Hepatocyte (in vitro differentiated cells): ENCODE data around the gene SHANK1. TPM values are rescaled to one million over a fixed set of nuclear protein-coding genes. Genes with fewer than 3 reads are reported as not detected.

Experiments
- DNase-seq: peaks from one replicate; pipeline ENCODE4 v3.0.0-alpha.2; 2016; ENCODE audit warnings: low spot score
- H2AFZ ChIP-seq: fragments of 200-600 bp; sonication (generic); 2 replicates; pipeline ENCODE4 v1.6.0; 2016; ENCODE audit warnings: antibody characterized with exemption, mild to moderate bottlenecking
- H3K27ac ChIP-seq: fragments of 200-600 bp; sonication (generic); 2 replicates; pipeline ENCODE4 v1.5.1; 2016; ENCODE audit warnings: mild to moderate bottlenecking
- H3K27me3 ChIP-seq: fragments of 200-600 bp; sonication (generic); 2 replicates; pipeline ENCODE4 v1.6.1; 2016
- H3K36me3 ChIP-seq: fragments of 200-600 bp; sonication (generic); replicated peaks from 2 replicates; pipeline ENCODE4 v1.5.1; 2016; ENCODE audit warnings: low read depth; ENCODE audit not compliant: insufficient read depth
- H3K4me1 ChIP-seq: fragments of 200-600 bp; sonication (generic); 2 replicates; pipeline ENCODE4 v1.5.1; 2016; ENCODE audit warnings: mild to moderate bottlenecking, moderate library complexity; ENCODE audit not compliant: insufficient read depth
- H3K4me2 ChIP-seq: fragments of 200-600 bp; sonication (generic); 2 replicates; pipeline ENCODE4 v1.6.0; 2016
- H3K4me3 ChIP-seq: fragments of 200-600 bp; sonication (generic); 2 replicates; pipeline ENCODE4 v1.5.1; 2016; ENCODE audit warnings: mild to moderate bottlenecking
- H3K79me2 ChIP-seq: fragments of 200-600 bp; sonication (generic); 2 replicates; pipeline ENCODE4 v1.6.0; 2017; ENCODE audit warnings: mild to moderate bottlenecking
- H3K9me2 ChIP-seq: fragments of 200-600 bp; sonication (generic); replicated peaks from 2 replicates; pipeline ENCODE4 v1.6.0; 2017; ENCODE audit warnings: mild to moderate bottlenecking; ENCODE audit not compliant: insufficient read depth
- H3K9me3 ChIP-seq: fragments of 200-600 bp; sonication (generic); 2 replicates; pipeline ENCODE4 v1.5.1; 2016; ENCODE audit warnings: low read depth, mild to moderate bottlenecking
- H4K20me1 ChIP-seq: fragments of 200-600 bp; sonication (generic); 2 replicates; pipeline ENCODE4 v1.6.0; 2016; ENCODE audit warnings: mild to moderate bottlenecking; ENCODE audit not compliant: insufficient read depth, poor library complexity, severe bottlenecking
- EZH2 ChIP-seq: fragments of 200-600 bp; sonication (generic); IDR thresholded peaks from 2 replicates; pipeline ENCODE4 v1.6.1; 2016; ENCODE audit warnings: antibody characterized with exemption, mild to moderate bottlenecking, borderline replicate concordance
- EZH2phosphoT487 ChIP-seq: fragments of 200-600 bp; sonication (generic); IDR thresholded peaks from one replicate; pipeline ENCODE4 v1.6.1; 2018; ENCODE audit warnings: antibody characterized with exemption, mild to moderate bottlenecking, low read depth, moderate library complexity; ENCODE audit not compliant: unreplicated experiment, severe bottlenecking
- WGBS: methylation state at CpG from one replicate; pipeline ENCODE4 v1.1.6; 2016; ENCODE audit warnings: low lambda C conversion rate; ENCODE audit errors: missing lambda C conversion rate; 5-methylcytosine and 5-hydroxymethylcytosine counted together
- polyA plus RNA-seq: library from polyadenylated mRNA; unstranded; fragments of >200 nt; fragmentation: Nextera tagmentation; extraction: Ambion mirVana; gene quantifications from 2 replicates; pipeline ENCODE4 v1.2.1, GENCODE V29; 2016
- total RNA-seq: library from RNA; depleted of rRNA; stranded (reverse); fragments of >200 nt; gene quantifications from 2 replicates; pipeline ENCODE4 v1.2.3, GENCODE V29; 2014
- TF ChIP-seq, protein P1 (sequence below): fragments of 200-600 bp; sonication (generic); IDR thresholded peaks from 2 replicates; pipeline ENCODE4 v1.5.1; 2016; ENCODE audit warnings: antibody characterized with exemption, mild to moderate bottlenecking; ENCODE audit not compliant: poor library complexity

Gene SHANK1
- total and polyA plus RNA-seq, 2 experiments from 2014 or later = 0.56 to 2.3 TPM

DNA sequence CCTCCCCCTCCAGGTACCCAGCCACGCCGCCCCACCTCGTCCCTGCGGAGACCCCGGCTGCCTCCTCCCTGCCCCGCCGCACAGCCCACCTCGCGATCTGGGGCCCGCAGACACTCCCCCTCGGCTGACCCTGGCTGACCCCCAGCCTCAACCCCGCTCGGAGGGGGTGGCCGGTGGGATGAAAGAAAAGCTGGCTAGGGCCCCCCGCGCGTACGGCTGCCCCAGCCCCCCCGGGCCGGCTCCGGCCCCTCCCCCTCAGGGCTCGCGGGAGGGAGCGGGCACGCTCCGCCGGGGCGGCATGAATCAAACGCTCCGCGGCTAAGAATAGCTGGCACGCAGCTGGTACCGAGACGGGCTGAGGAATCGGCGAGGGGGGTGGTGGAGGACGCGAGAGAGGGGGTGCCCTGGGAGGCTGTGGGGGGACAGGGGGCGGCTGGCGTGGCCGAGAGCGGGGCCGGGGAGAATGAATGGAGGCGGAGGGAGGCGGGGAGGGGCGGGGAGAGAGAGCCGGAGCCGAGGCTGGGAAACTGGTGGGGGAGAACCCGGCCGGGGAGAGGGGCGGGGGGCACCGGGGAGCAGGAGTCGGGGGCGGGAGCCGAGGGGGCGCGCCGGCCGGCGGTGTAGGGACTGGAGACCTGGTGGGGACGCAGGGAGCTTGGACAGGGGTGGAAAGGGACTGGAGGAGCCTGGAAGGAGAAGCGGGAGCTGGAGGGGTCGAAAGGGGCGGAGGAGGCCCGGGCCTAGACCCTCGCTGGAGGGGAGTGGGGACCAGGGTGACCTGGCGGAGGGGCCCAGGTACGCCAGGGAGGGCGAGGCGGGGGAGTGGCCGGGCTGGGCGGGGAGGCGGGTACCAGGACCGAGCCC lies 1.1 kb downstream of the SHANK1 start:
- peak overlapping the region; percentile 91 for H3K4me2 ChIP-seq
- no peaks in the 10 kb centered on the region for H3K36me3 ChIP-seq
- DNase-seq = no peak
- H3K27me3 ChIP-seq = peaks cover 50% of the 10 kb centered on the region
- no peaks in the 10 kb centered on the region for H3K9me3 ChIP-seq
- peak overlapping the region; percentile 24 for H3K4me3 ChIP-seq
- TF ChIP-seq EZH2phosphoT487 (peak; percentile 29), EZH2 (peak; percentile 77)
- TF ChIP-seq, protein P1, sequence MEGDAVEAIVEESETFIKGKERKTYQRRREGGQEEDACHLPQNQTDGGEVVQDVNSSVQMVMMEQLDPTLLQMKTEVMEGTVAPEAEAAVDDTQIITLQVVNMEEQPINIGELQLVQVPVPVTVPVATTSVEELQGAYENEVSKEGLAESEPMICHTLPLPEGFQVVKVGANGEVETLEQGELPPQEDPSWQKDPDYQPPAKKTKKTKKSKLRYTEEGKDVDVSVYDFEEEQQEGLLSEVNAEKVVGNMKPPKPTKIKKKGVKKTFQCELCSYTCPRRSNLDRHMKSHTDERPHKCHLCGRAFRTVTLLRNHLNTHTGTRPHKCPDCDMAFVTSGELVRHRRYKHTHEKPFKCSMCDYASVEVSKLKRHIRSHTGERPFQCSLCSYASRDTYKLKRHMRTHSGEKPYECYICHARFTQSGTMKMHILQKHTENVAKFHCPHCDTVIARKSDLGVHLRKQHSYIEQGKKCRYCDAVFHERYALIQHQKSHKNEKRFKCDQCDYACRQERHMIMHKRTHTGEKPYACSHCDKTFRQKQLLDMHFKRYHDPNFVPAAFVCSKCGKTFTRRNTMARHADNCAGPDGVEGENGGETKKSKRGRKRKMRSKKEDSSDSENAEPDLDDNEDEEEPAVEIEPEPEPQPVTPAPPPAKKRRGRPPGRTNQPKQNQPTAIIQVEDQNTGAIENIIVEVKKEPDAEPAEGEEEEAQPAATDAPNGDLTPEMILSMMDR = no peak
- H2AFZ ChIP-seq = no peak overlapping the region
- no peaks in the 10 kb centered on the region for H4K20me1 ChIP-seq
- no peaks in the 10 kb centered on the region for H3K79me2 ChIP-seq
- H3K4me1 ChIP-seq = no peaks in the 10 kb centered on the region
- WGBS = 6% methylated on average over 7 of the region's 74 CpGs
- H3K9me2 ChIP-seq = no peaks in the 10 kb centered on the region
- no peak overlapping the region for H3K27ac ChIP-seq

DNA sequence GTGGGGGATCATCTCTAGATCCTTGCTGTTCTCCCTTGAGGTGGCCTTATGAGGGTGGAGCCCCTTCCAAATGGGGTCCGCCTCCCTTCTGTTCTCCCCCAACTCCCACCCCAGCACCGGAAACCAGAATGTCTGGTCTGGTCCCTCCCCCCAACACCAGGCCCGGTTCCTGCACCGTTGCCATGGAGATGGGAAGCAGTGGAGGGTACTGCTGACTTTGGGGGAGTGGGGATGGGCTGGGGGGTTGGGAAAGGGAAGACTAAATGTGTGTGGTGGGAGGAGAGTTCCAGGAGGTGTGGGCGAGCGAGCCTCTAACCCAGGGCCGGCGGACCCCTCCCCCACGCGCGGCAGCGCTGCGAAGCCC lies 1.7 kb downstream of the SHANK1 start:
- 24% methylated on average over 4 of the region's 13 CpGs for WGBS
- H4K20me1 ChIP-seq = no peaks in the 10 kb centered on the region
- H2AFZ ChIP-seq = no peak overlapping the region
- H3K9me2 ChIP-seq = no peaks in the 10 kb centered on the region
- H3K4me1 ChIP-seq = no peaks in the 10 kb centered on the region
- no peaks in the 10 kb centered on the region for H3K79me2 ChIP-seq
- no peak overlapping the region for H3K27ac ChIP-seq
- peaks cover 44% of the 10 kb centered on the region for H3K27me3 ChIP-seq
- H3K4me2 ChIP-seq = peak overlapping the region; percentile 91
- no peaks in the 10 kb centered on the region for H3K9me3 ChIP-seq
- TF ChIP-seq EZH2phosphoT487 = no peak
- TF ChIP-seq, protein P1 = no peak
- TF ChIP-seq EZH2 = no peak
- no peaks in the 10 kb centered on the region for H3K36me3 ChIP-seq
- H3K4me3 ChIP-seq = no peak overlapping the region
- DNase-seq = no peak

DNA sequence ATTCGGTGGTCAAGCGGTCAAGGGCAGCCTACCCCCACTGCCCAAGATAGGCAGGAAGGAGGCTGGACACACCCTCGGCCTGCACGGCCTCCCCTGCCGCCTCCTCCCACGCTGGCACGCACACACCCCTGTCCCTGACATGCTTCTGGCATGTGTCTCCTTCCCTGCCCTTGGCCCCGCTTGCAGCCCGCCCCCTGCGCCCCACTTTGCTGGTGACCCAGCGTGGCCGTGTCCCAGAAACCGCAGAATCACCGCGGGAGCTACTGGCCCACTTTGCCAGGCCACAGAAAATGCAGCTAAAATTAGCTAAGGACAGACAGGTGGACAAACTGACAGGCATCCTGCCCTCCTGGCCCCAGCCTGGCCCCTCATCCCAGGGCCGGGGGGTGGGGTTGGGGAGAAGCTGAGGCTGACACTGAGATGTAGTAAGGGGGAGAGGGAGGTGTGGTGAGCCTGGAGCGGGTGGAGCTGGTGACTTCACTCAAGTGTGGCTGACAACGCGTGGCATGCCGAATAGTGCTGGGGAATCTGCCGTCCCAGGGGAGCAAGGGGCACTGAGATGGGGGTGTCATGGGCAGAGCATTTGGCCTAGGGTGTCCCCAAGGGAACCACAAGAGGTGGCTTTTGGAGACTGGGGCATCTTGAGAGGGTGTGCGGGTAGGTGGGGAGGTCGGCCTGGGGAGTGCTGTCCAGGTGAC lies 2.4 kb downstream of the SHANK1 start:
- Histone ChIP-seq H3K36me3 (no peaks in the 10 kb centered on the region), H2AFZ (no peak overlapping the region), H3K9me3 (no peaks in the 10 kb centered on the region), H3K27ac (no peak overlapping the region), H3K9me2 (no peaks in the 10 kb centered on the region), H4K20me1 (no peaks in the 10 kb centered on the region), H3K27me3 (peaks cover 37% of the 10 kb centered on the region), H3K4me2 (no peak overlapping the region), H3K79me2 (no peaks in the 10 kb centered on the region), H3K4me1 (no peaks in the 10 kb centered on the region), H3K4me3 (no peak overlapping the region)
- WGBS = 85% methylated on average over 19 of the region's 23 CpGs
- DNase-seq = no peak
- TF ChIP-seq EZH2phosphoT487 (no peak), EZH2 (no peak)
- TF ChIP-seq, protein P1 = no peak
